MG63 (cell line): ENCODE results near the gene RAB1A. TPM values are rescaled to one million over a fixed set of nuclear protein-coding genes. Genes with fewer than 3 reads are reported as not detected.
A peak's percentile ranks its signal among the peaks of the same experiment; 100 is the strongest.
"Not testable (repeated sequence)": the region's sequence is repeated elsewhere in the genome, so short reads cannot be mapped to it uniquely, and the experiment has no call there.

Experiments used
- DNase-seq: peaks from one replicate; pipeline ENCODE4 v3.0.0-alpha.2; 2020
- H3K27me3 ChIP-seq: fragments of 250-450 bp; sonication (Bioruptor Pico); 2 replicates; pipeline ENCODE4 v1.5.1; 2020; ENCODE audit warnings: mild to moderate bottlenecking, moderate library complexity
- H3K36me3 ChIP-seq: fragments of 250-450 bp; sonication (Bioruptor Pico); 2 replicates; pipeline ENCODE4 v1.5.1; 2020; ENCODE audit warnings: mild to moderate bottlenecking, moderate library complexity
- H3K4me3 ChIP-seq: fragments of 250-450 bp; sonication (Bioruptor Pico); 2 replicates; pipeline ENCODE4 v1.5.1; 2020; ENCODE audit warnings: mild to moderate bottlenecking, moderate library complexity
- H3K9me3 ChIP-seq: fragments of 250-450 bp; sonication (Bioruptor Pico); 2 replicates; pipeline ENCODE4 v1.5.1; 2020; ENCODE audit warnings: mild to moderate bottlenecking, moderate library complexity
- total RNA-seq: library from RNA; depleted of rRNA; stranded (reverse); fragments of >200 nt; shearing (Covaris generic); gene quantifications from 2 replicates; pipeline ENCODE4 v1.2.3, GENCODE V29; 2014; ENCODE audit warnings: low replicate concordance

RAB1A gene
- total RNA-seq, 1 experiment from 2014 or later = 62.5 TPM

GRCh38 chr2:65153515-65153914 lies 23.6 kb upstream of the RAB1A start:
- DNase-seq = no peak
- H3K27me3 ChIP-seq = no peaks in the 10 kb centered on the region

GRCh38 chr2:65146078-65146477 lies 16.2 kb upstream of the RAB1A start:
- Histone ChIP-seq H3K27me3 (no peaks in the 10 kb centered on the region; the same call in 1 of the 2 replicates), H3K4me3 (no peak overlapping the region), H3K36me3 (no peaks in the 10 kb centered on the region), H3K9me3 (no peaks in the 10 kb centered on the region)
- DNase-seq = no peak

More at GRCh38 chr2:65153515-65153914, 23.6 kb upstream of the RAB1A start:
- Histone ChIP-seq H3K4me3 (no peak overlapping the region), H3K36me3 (no peaks in the 10 kb centered on the region), H3K9me3 (no peaks in the 10 kb centered on the region)

- no peaks in the 10 kb centered on the region for H3K9me3 ChIP-seq
- H3K4me3 ChIP-seq = no peak overlapping the region
- DNase-seq = no peak
- H3K27me3 ChIP-seq = no peaks in the 10 kb centered on the region; the same call in 1 of the 2 replicates
- no peaks in the 10 kb centered on the region for H3K36me3 ChIP-seq
Measured at GRCh38 chr2:65144571-65144970, 14.7 kb upstream of the RAB1A start.

- H3K36me3 ChIP-seq = no peaks in the 10 kb centered on the region
- H3K27me3 ChIP-seq = no peaks in the 10 kb centered on the region; the same call in 1 of the 2 replicates
- no peak overlapping the region for H3K4me3 ChIP-seq
- no peak for DNase-seq
- H3K9me3 ChIP-seq = no peaks in the 10 kb centered on the region
Measured at GRCh38 chr2:65142515-65142914, 12.6 kb upstream of the RAB1A start.

GRCh38 chr2:65137197-65137775 lies 7.4 kb upstream of the RAB1A start:
- no peaks in the 10 kb centered on the region for H3K27me3 ChIP-seq
- DNase-seq = no peak
- H3K36me3 ChIP-seq = no peaks in the 10 kb centered on the region
- H3K4me3 ChIP-seq = no peak overlapping the region
- H3K9me3 ChIP-seq = no peaks in the 10 kb centered on the region

GRCh38 chr2:65136253-65136652 lies 6.3 kb upstream of the RAB1A start:
- Histone ChIP-seq H3K27me3 (no peaks in the 10 kb centered on the region), H3K9me3 (no peaks in the 10 kb centered on the region), H3K36me3 (no peaks in the 10 kb centered on the region), H3K4me3 (no peak overlapping the region)
- no peak for DNase-seq

GRCh38 chr2:65134158-65134557 lies 4.3 kb upstream of the RAB1A start:
- DNase-seq = no peak
- Histone ChIP-seq H3K36me3 (peaks cover 4% of the 10 kb centered on the region; the same call in 1 of the 2 replicates), H3K4me3 (no peak overlapping the region), H3K9me3 (no peaks in the 10 kb centered on the region), H3K27me3 (no peaks in the 10 kb centered on the region)

- Histone ChIP-seq H3K9me3 (no peaks in the 10 kb centered on the region), H3K36me3 (peaks cover 7% of the 10 kb centered on the region; the same call in 1 of the 2 replicates), H3K4me3 (no peak overlapping the region), H3K27me3 (no peaks in the 10 kb centered on the region)
- no peak for DNase-seq
Measured at GRCh38 chr2:65133626-65134025, 3.7 kb upstream of the RAB1A start.

GRCh38 chr2:65132930-65133329 lies 3.0 kb upstream of the RAB1A start:
- H3K27me3 ChIP-seq, H3K4me3 ChIP-seq, H3K36me3 ChIP-seq, H3K9me3 ChIP-seq, DNase-seq: not testable (repeated sequence)

- no peaks in the 10 kb centered on the region for H3K27me3 ChIP-seq
- H3K9me3 ChIP-seq = no peaks in the 10 kb centered on the region
- peaks cover 11% of the 10 kb centered on the region; the same call in 1 of the 2 replicates for H3K36me3 ChIP-seq
- no peak for DNase-seq
- peak overlapping the region; percentile 98 for H3K4me3 ChIP-seq
Measured at GRCh38 chr2:65130664-65131175, 814 bp upstream of the RAB1A start.

- peaks cover 11% of the 10 kb centered on the region; the same call in 1 of the 2 replicates for H3K36me3 ChIP-seq
- peak overlapping the region; percentile 98 for H3K4me3 ChIP-seq
- H3K27me3 ChIP-seq = no peaks in the 10 kb centered on the region
- peak; percentile 49 for DNase-seq
- no peaks in the 10 kb centered on the region for H3K9me3 ChIP-seq
Measured at GRCh38 chr2:65129286-65129825, 550 bp downstream of the RAB1A start.

- H3K4me3 ChIP-seq = peak overlapping the region; percentile 98
- DNase-seq = peak; percentile 27
- no peaks in the 10 kb centered on the region for H3K9me3 ChIP-seq
- no peaks in the 10 kb centered on the region for H3K27me3 ChIP-seq
- peaks cover 11% of the 10 kb centered on the region; the same call in 1 of the 2 replicates for H3K36me3 ChIP-seq
Measured at GRCh38 chr2:65128297-65129190, 1.4 kb downstream of the RAB1A start.

- not testable (repeated sequence) for H3K27me3 ChIP-seq, H3K9me3 ChIP-seq, H3K4me3 ChIP-seq
- peaks cover 14% of the 10 kb centered on the region for H3K36me3 ChIP-seq
- peak; percentile 35 for DNase-seq
Measured at GRCh38 chr2:65125457-65125856, 4.4 kb downstream of the RAB1A start.

GRCh38 chr2:65122313-65122712 lies 7.6 kb downstream of the RAB1A start:
- DNase-seq = no peak
- Histone ChIP-seq H3K27me3 (no peaks in the 10 kb centered on the region), H3K9me3 (no peaks in the 10 kb centered on the region), H3K36me3 (peaks cover 6% of the 10 kb centered on the region; the same call in 1 of the 2 replicates), H3K4me3 (no peak overlapping the region)

- no peak for DNase-seq
- Histone ChIP-seq H3K27me3 (no peaks in the 10 kb centered on the region), H3K9me3 (no peaks in the 10 kb centered on the region), H3K36me3 (peaks cover 6% of the 10 kb centered on the region), H3K4me3 (no peak overlapping the region)
Measured at GRCh38 chr2:65120990-65121693, 8.8 kb downstream of the RAB1A start.

- no peaks in the 10 kb centered on the region for H3K27me3 ChIP-seq
- H3K9me3 ChIP-seq = no peaks in the 10 kb centered on the region
- H3K4me3 ChIP-seq = no peak overlapping the region
- DNase-seq = no peak
- H3K36me3 ChIP-seq = peaks cover 5% of the 10 kb centered on the region
Measured at GRCh38 chr2:65116645-65117044, 13.3 kb downstream of the RAB1A start.

GRCh38 chr2:65114921-65115320 lies 15.0 kb downstream of the RAB1A start:
- peaks cover 5% of the 10 kb centered on the region; the same call in 1 of the 2 replicates for H3K36me3 ChIP-seq
- no peak overlapping the region for H3K4me3 ChIP-seq
- DNase-seq = no peak
- no peaks in the 10 kb centered on the region for H3K27me3 ChIP-seq
- no peaks in the 10 kb centered on the region for H3K9me3 ChIP-seq
